KG1 (cell line): ENCODE data around the gene BRIP1.
"Not testable (repeated sequence)": the region's sequence is repeated elsewhere in the genome, so short reads cannot be mapped to it uniquely, and the experiment has no call there.

Experiments
- DNase-seq: peaks from one replicate; lab custom pipeline; 2025; lab: John Stamatoyannopoulos, UW

BRIP1 gene

GRCh38 chr17:61862975-61863800 lies at the start of gene BRIP1:
TSS of gene BRIP1 (minus strand) at chr17:61863528. CDS start at chr17:61861539, 1,989 bp downstream.
- peak; percentile 89 for DNase-seq

- DNase-seq: no peak
These were observed 45.1 kb upstream of the BRIP1 start for GRCh38 chr17:61908292-61909037.

GRCh38 chr17:61907361-61907760 lies 44.0 kb upstream of the BRIP1 start:
- DNase-seq: no peak

GRCh38 chr17:61904094-61904710 lies 40.9 kb upstream of the BRIP1 start:
- DNase-seq: no peak

- no peak for DNase-seq
These were observed 39.9 kb upstream of the BRIP1 start for GRCh38 chr17:61903251-61903650.

- DNase-seq: no peak
These were observed 34.3 kb upstream of the BRIP1 start for GRCh38 chr17:61897548-61898180.

GRCh38 chr17:61895391-61895790 lies 32.1 kb upstream of the BRIP1 start:
- no peak for DNase-seq

- not testable (repeated sequence) for DNase-seq
These were observed 31.0 kb upstream of the BRIP1 start for GRCh38 chr17:61894310-61894709.

GRCh38 chr17:61887733-61888132 lies 24.4 kb upstream of the BRIP1 start:
- DNase-seq: not testable (repeated sequence)

- DNase-seq: not testable (repeated sequence)
These were observed 22.5 kb upstream of the BRIP1 start for GRCh38 chr17:61885865-61886264.

GRCh38 chr17:61884864-61885263 lies 21.5 kb upstream of the BRIP1 start:
- no peak for DNase-seq

- DNase-seq: no peak
These were observed 17.3 kb upstream of the BRIP1 start for GRCh38 chr17:61880589-61881102.

GRCh38 chr17:61878984-61879612 lies 15.8 kb upstream of the BRIP1 start:
- DNase-seq: no peak

- DNase-seq: no peak
These were observed 15.2 kb upstream of the BRIP1 start for GRCh38 chr17:61878520-61878919.

GRCh38 chr17:61877837-61878236 lies 14.5 kb upstream of the BRIP1 start:
- DNase-seq: no peak

- DNase-seq: no peak
These were observed 12.5 kb upstream of the BRIP1 start for GRCh38 chr17:61875804-61876203.

GRCh38 chr17:61875285-61875684 lies 12.0 kb upstream of the BRIP1 start:
- DNase-seq: no peak

- no peak for DNase-seq
These were observed 10.7 kb upstream of the BRIP1 start for GRCh38 chr17:61874075-61874474.

- no peak for DNase-seq
These were observed 8.8 kb upstream of the BRIP1 start for GRCh38 chr17:61872099-61872498.

GRCh38 chr17:61869138-61869537 lies 5.8 kb upstream of the BRIP1 start:
- no peak for DNase-seq

- no peak for DNase-seq
These were observed 4.7 kb upstream of the BRIP1 start for GRCh38 chr17:61868074-61868473.

GRCh38 chr17:61867033-61867432 lies 3.7 kb upstream of the BRIP1 start:
- no peak for DNase-seq
